HEK293T (cell line): Measurements from ENCODE around the gene CCNH.

Experiments
- ARNT ChIP-seq: fragments of 450-650 bp; IDR thresholded peaks from 2 replicates; pipeline ENCODE4 v1.6.1; 2017; ENCODE audit warnings: mild to moderate bottlenecking
- BHLHE40 ChIP-seq: fragments of 450-650 bp; IDR thresholded peaks from 2 replicates; pipeline ENCODE4 v1.6.1; 2016; ENCODE audit warnings: mild to moderate bottlenecking, moderate library complexity, borderline replicate concordance
- ELF4 ChIP-seq: fragments of 450-650 bp; IDR thresholded peaks from 2 replicates; pipeline ENCODE4 v1.6.1; 2017; ENCODE audit warnings: antibody characterized with exemption
- FOXK2 ChIP-seq: fragments of 450-650 bp; IDR thresholded peaks from 2 replicates; pipeline ENCODE4 v1.6.1; 2016; ENCODE audit warnings: mild to moderate bottlenecking
- FOXM1 ChIP-seq: fragments of 450-650 bp; IDR thresholded peaks from 2 replicates; pipeline ENCODE4 v1.6.1; 2017; ENCODE audit warnings: mild to moderate bottlenecking, borderline replicate concordance
- HDGF ChIP-seq: fragments of 450-650 bp; IDR thresholded peaks from 2 replicates; pipeline ENCODE4 v1.6.1; 2017; ENCODE audit warnings: antibody characterized with exemption, borderline replicate concordance
- LEF1 ChIP-seq: fragments of 450-650 bp; IDR thresholded peaks from 2 replicates; pipeline ENCODE4 v1.6.1; 2017; ENCODE audit warnings: mild to moderate bottlenecking, borderline replicate concordance
- NFRKB ChIP-seq: fragments of 450-650 bp; IDR thresholded peaks from 2 replicates; pipeline ENCODE4 v1.6.1; 2016; ENCODE audit warnings: mild to moderate bottlenecking, moderate library complexity
- SP1 ChIP-seq: fragments of 450-650 bp; IDR thresholded peaks from 2 replicates; pipeline ENCODE4 v1.6.1; 2017
- SUZ12 ChIP-seq: fragments of 450-650 bp; IDR thresholded peaks from 2 replicates; pipeline ENCODE4 v1.6.1; 2016; ENCODE audit warnings: mild to moderate bottlenecking
- TARDBP ChIP-seq: fragments of 450-650 bp; IDR thresholded peaks from 2 replicates; pipeline ENCODE4 v1.6.1; 2016
- TF ChIP-seq, protein P1 (sequence below): fragments of 450-650 bp; IDR thresholded peaks from 2 replicates; pipeline ENCODE4 v1.6.1; 2016

DNA sequence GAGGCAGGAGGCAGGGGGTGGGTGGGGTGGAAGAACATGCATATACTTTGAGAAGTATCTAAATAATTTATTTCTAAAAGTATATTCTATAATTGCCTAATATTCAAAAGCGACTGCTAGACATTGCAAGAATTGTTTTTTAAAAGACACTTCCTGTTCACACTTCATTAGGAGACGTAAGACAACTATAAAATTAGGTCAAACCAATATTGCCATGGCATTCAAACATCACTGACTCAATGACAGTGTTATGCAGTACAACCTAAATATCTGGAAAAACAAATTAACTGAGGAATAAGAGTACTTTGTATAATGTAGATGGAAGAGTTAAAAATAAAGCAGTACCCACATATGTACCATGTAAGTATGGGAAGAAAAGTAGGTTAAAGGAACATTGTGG, 4.5 kb downstream of the CCNH start:
- no peak for TF ChIP-seq BHLHE40
- TF ChIP-seq ARNT: no peak
- no peak for TF ChIP-seq TARDBP
- TF ChIP-seq LEF1: no peak
- TF ChIP-seq FOXK2: no peak
- no peak for TF ChIP-seq SP1
- TF ChIP-seq, protein P1, sequence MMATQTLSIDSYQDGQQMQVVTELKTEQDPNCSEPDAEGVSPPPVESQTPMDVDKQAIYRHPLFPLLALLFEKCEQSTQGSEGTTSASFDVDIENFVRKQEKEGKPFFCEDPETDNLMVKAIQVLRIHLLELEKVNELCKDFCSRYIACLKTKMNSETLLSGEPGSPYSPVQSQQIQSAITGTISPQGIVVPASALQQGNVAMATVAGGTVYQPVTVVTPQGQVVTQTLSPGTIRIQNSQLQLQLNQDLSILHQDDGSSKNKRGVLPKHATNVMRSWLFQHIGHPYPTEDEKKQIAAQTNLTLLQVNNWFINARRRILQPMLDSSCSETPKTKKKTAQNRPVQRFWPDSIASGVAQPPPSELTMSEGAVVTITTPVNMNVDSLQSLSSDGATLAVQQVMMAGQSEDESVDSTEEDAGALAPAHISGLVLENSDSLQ: no peak
- TF ChIP-seq FOXM1: no peak
- TF ChIP-seq HDGF: no peak
- no peak for TF ChIP-seq SUZ12
- no peak for TF ChIP-seq ELF4
- no peak for TF ChIP-seq NFRKB
